HG03139 (cell line): ENCODE results near the gene STOML2.
A peak's percentile ranks its signal among the peaks of the same experiment; 100 is the strongest.

Experiments
- ATAC-seq: cut with Tn5 transposase; IDR thresholded peaks from one replicate; pipeline ENCODE4 v1.9.1; 2021; ENCODE audit not compliant: unreplicated experiment

Gene STOML2

GRCh38 chr9:35073279-35073612 lies 29.7 kb downstream of the STOML2 start:
- no peak for ATAC-seq

- ATAC-seq = peak; percentile 83
These were observed 30.3 kb downstream of the STOML2 start, which contains the start of gene VCP for GRCh38 chr9:35072461-35073278. TSS of gene VCP (minus strand) at chr9:35072625. CDS start at chr9:35072353, 272 bp downstream.

GRCh38 chr9:35071814-35072460 lies 31.0 kb downstream of the STOML2 start:
- peak; percentile 53 for ATAC-seq

- ATAC-seq = no peak
These were observed 31.8 kb downstream of the STOML2 start for GRCh38 chr9:35070823-35071813.

- no peak for ATAC-seq
These were observed 33.9 kb downstream of the STOML2 start for GRCh38 chr9:35069020-35069419.

- no peak for ATAC-seq
These were observed 35.9 kb downstream of the STOML2 start for GRCh38 chr9:35067056-35067455.

- ATAC-seq = no peak
These were observed 42.3 kb downstream of the STOML2 start for GRCh38 chr9:35060548-35061207.

- no peak for ATAC-seq
These were observed 43.5 kb downstream of the STOML2 start for GRCh38 chr9:35059438-35059837.

GRCh38 chr9:35057271-35057620 lies 45.7 kb downstream of the STOML2 start:
- ATAC-seq = no peak

GRCh38 chr9:35056571-35057270 lies 46.2 kb downstream of the STOML2 start:
- ATAC-seq = no peak

- no peak for ATAC-seq
These were observed 47.9 kb downstream of the STOML2 start for GRCh38 chr9:35054871-35055644.

- ATAC-seq = no peak
These were observed 48.6 kb downstream of the STOML2 start for GRCh38 chr9:35054185-35054835.

GRCh38 chr9:35051069-35051967 lies 51.6 kb downstream of the STOML2 start:
- ATAC-seq = no peak
